PFSK-1 (cell line): ENCODE measurements around the gene FOXN3.

Experiments
- POLR2AphosphoS5 ChIP-seq: IDR thresholded peaks from 2 replicates; pipeline ENCODE4 v1.6.1; 2012; ENCODE audit warnings: low read depth, mild to moderate bottlenecking, control low read depth, low read length, moderate library complexity
- TF ChIP-seq, protein P1 (sequence below), 2 experiments: IDR thresholded peaks; 2 replicates each; pipeline versions ENCODE4 v1.6.1 to v1.8.0; 2011 to 2012; ENCODE audit warnings: low read depth in 2 of 2, low read length in 2 of 2, control low read depth in 1 of 2, inconsistent platforms in 1 of 2, mild to moderate bottlenecking in 1 of 2, moderate library complexity in 1 of 2; ENCODE audit not compliant: insufficient read depth in 1 of 2

DNA sequence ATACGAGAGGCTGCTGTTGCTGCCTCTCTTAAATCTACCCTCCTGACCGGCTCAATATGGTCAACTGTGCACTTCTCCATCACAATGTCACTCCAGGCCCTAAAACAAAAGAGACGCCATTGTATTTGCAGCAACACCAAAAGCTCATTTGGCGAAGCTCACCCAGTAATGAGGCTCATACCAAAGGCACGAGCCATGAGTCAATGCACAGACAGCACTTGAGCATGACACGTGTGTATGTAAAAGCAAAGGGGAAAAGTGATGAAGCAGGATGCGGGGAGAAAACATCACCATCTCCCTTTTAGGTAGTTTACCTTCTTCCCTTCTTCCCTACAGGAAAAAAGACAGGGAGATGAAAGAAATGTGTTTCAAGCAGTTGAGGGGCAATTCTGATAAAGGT, 150.3 kb downstream of the FOXN3 start:
- TF ChIP-seq POLR2AphosphoS5 = no peak
- TF ChIP-seq, protein P1, sequence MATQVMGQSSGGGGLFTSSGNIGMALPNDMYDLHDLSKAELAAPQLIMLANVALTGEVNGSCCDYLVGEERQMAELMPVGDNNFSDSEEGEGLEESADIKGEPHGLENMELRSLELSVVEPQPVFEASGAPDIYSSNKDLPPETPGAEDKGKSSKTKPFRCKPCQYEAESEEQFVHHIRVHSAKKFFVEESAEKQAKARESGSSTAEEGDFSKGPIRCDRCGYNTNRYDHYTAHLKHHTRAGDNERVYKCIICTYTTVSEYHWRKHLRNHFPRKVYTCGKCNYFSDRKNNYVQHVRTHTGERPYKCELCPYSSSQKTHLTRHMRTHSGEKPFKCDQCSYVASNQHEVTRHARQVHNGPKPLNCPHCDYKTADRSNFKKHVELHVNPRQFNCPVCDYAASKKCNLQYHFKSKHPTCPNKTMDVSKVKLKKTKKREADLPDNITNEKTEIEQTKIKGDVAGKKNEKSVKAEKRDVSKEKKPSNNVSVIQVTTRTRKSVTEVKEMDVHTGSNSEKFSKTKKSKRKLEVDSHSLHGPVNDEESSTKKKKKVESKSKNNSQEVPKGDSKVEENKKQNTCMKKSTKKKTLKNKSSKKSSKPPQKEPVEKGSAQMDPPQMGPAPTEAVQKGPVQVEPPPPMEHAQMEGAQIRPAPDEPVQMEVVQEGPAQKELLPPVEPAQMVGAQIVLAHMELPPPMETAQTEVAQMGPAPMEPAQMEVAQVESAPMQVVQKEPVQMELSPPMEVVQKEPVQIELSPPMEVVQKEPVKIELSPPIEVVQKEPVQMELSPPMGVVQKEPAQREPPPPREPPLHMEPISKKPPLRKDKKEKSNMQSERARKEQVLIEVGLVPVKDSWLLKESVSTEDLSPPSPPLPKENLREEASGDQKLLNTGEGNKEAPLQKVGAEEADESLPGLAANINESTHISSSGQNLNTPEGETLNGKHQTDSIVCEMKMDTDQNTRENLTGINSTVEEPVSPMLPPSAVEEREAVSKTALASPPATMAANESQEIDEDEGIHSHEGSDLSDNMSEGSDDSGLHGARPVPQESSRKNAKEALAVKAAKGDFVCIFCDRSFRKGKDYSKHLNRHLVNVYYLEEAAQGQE (IDR thresholded peaks at IDR 0.05; ENCODE audit: insufficient read depth in 1 of 2, low read depth in 2 of 2, low read length in 2 of 2) = no peak
